ENCODE measurements around the gene ABCA3. TPM values are rescaled to one million over a fixed set of nuclear protein-coding genes. Genes with fewer than 3 reads are reported as not detected.
"Not testable (repeated sequence)": the region's sequence is repeated elsewhere in the genome, so short reads cannot be mapped to it uniquely, and the experiment has no call there.

ABCA3 gene
- total RNA-seq, 1 donor from 2014 or later = 13.6 TPM

GRCh38 chr16:2243031-2243528, 97.4 kb downstream of the ABCA3 start:
- no peak for DNase-seq (ENCODE audit: low spot score)
- intact Hi-C loops (cut with DNase I) = no loop called here

- intact Hi-C loops (cut with DNase I) = no loop called here
- no peak for DNase-seq (ENCODE audit: low spot score)
These were observed 97.9 kb downstream of the ABCA3 start for GRCh38 chr16:2242598-2242997.

GRCh38 chr16:2240331-2240730, 100.2 kb downstream of the ABCA3 start:
- DNase-seq (ENCODE audit: low spot score); intact Hi-C loops (cut with DNase I): not testable (repeated sequence)

- no peak for DNase-seq (ENCODE audit: low spot score)
These were observed 101.5 kb downstream of the ABCA3 start for GRCh38 chr16:2238838-2239675.

GRCh38 chr16:2238150-2238837, 102.2 kb downstream of the ABCA3 start:
- intact Hi-C loops (cut with DNase I) = no loop called here
- no peak for DNase-seq (ENCODE audit: low spot score)

More at GRCh38 chr16:2238838-2239675, 101.5 kb downstream of the ABCA3 start:
- intact Hi-C loops (cut with DNase I) = no loop called here

- intact Hi-C loops (cut with DNase I) = no loop called here
- no peak for DNase-seq (ENCODE audit: low spot score)
These were observed 102.9 kb downstream of the ABCA3 start for GRCh38 chr16:2237493-2238149.

GRCh38 chr16:2237102-2237482, 103.4 kb downstream of the ABCA3 start:
- intact Hi-C loops (cut with DNase I) = no loop called here
- DNase-seq (ENCODE audit: low spot score) = no peak

- intact Hi-C loops (cut with DNase I) = no loop called here
- no peak for DNase-seq (ENCODE audit: low spot score)
These were observed 104.0 kb downstream of the ABCA3 start, which contains the start of gene DNASE1L2 for GRCh38 chr16:2236337-2237101. Gene DNASE1L2, plus strand, starts transcription at chr16:2236444. Its CDS starts 373 bp downstream, at chr16:2236817.

GRCh38 chr16:2235695-2236336, 104.7 kb downstream of the ABCA3 start:
- DNase-seq (ENCODE audit: low spot score) = no peak
- intact Hi-C loops (cut with DNase I) = no loop called here

- intact Hi-C loops (cut with DNase I) = no loop called here
- DNase-seq (ENCODE audit: low spot score) = no peak
These were observed 105.3 kb downstream of the ABCA3 start for GRCh38 chr16:2235234-2235651.

- no peak for DNase-seq (ENCODE audit: low spot score)
- intact Hi-C loops (cut with DNase I) = no loop called here
These were observed 105.7 kb downstream of the ABCA3 start for GRCh38 chr16:2234813-2235170.

GRCh38 chr16:2233872-2234812, 106.4 kb downstream of the ABCA3 start:
- no peak for DNase-seq (ENCODE audit: low spot score)
- intact Hi-C loops (cut with DNase I) = no loop called here

GRCh38 chr16:2233046-2233775, 107.3 kb downstream of the ABCA3 start:
- no peak for DNase-seq (ENCODE audit: low spot score)
- intact Hi-C loops (cut with DNase I) = no loop called here

- intact Hi-C loops (cut with DNase I) = no loop called here
- DNase-seq (ENCODE audit: low spot score) = no peak
These were observed 108.2 kb downstream of the ABCA3 start for GRCh38 chr16:2232094-2232990.

- intact Hi-C loops (cut with DNase I) = no loop called here
- DNase-seq (ENCODE audit: low spot score) = no peak
These were observed 109.3 kb downstream of the ABCA3 start for GRCh38 chr16:2231016-2231931.

All from cardiac septum (tissue), 1 donor.